WI38 (cell line): ENCODE measurements around the gene NEK5.

Source experiments
- H3K4me3 ChIP-seq: 2 replicates; pipeline ENCODE4 v1.5.1; 2011; ENCODE audit warnings: low read depth, mild to moderate bottlenecking, control low read depth, low read length
- CTCF ChIP-seq: IDR thresholded peaks from 2 replicates; pipeline ENCODE4 v1.5.1; 2012; ENCODE audit warnings: low read depth, mild to moderate bottlenecking, control low read depth, low read length

Gene NEK5

GRCh38 chr13:51995677-51996551 lies 133.0 kb downstream of the NEK5 start:
- H3K4me3 ChIP-seq = no peak overlapping the region

GRCh38 chr13:51993713-51994112 lies 135.2 kb downstream of the NEK5 start:
- H3K4me3 ChIP-seq = no peak overlapping the region
- TF ChIP-seq CTCF = no peak

More at GRCh38 chr13:51995677-51996551, 133.0 kb downstream of the NEK5 start:
- no peak for TF ChIP-seq CTCF

GRCh38 chr13:51988988-51989618 lies 139.8 kb downstream of the NEK5 start:
- no peak for TF ChIP-seq CTCF
- no peak overlapping the region for H3K4me3 ChIP-seq
